GM23248 (cell line): ENCODE data around the gene RNF213.

Experiments
- EZH2 ChIP-seq: fragments of 200-600 bp; sonication (generic); IDR thresholded peaks from 2 replicates; pipeline ENCODE4 v1.6.1; 2018; ENCODE audit warnings: antibody characterized with exemption, mild to moderate bottlenecking; ENCODE audit not compliant: insufficient read depth, poor library complexity, severe bottlenecking
- EZH2phosphoT487 ChIP-seq: fragments of 200-600 bp; sonication (generic); IDR thresholded peaks from 2 replicates; pipeline ENCODE4 v1.6.1; 2018; ENCODE audit warnings: antibody characterized with exemption, moderate library complexity, mild to moderate bottlenecking, low read depth; ENCODE audit not compliant: insufficient read depth

- no peak for TF ChIP-seq EZH2
- no peak for TF ChIP-seq EZH2phosphoT487
Measured at GRCh38 chr17:80414803-80415625, 154.4 kb downstream of the RNF213 start, which contains the start of gene ENDOV.
